VCaP (cell line): ENCODE data around the gene MYH14.

Experiments
- H3K27ac ChIP-seq: fragments of 450-650 bp; 2 replicates; pipeline ENCODE4 v1.5.1; 2017
- TF ChIP-seq, protein P1 (sequence below): fragments of 450-650 bp; conservative IDR thresholded peaks from 2 replicates; pipeline ENCODE4 v1.5.1; 2017; ENCODE audit warnings: mild to moderate bottlenecking, moderate library complexity

Gene MYH14

DNA sequence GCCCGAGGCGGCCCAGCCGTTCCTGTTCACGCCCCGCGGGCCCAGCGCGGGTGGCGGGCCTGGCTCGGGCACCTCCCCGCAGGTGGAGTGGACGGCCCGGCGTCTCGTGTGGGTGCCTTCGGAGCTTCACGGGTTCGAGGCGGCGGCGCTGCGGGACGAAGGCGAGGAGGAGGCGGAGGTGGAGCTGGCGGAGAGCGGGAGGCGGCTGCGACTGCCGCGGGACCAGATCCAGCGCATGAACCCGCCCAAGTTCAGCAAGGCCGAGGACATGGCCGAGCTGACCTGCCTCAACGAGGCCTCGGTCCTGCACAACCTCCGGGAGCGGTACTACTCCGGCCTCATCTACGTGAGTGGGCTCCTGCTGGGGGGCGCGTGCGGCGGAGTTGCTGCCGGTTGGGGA is 7.0 kb downstream of the MYH14 start:
- TF ChIP-seq, protein P1, sequence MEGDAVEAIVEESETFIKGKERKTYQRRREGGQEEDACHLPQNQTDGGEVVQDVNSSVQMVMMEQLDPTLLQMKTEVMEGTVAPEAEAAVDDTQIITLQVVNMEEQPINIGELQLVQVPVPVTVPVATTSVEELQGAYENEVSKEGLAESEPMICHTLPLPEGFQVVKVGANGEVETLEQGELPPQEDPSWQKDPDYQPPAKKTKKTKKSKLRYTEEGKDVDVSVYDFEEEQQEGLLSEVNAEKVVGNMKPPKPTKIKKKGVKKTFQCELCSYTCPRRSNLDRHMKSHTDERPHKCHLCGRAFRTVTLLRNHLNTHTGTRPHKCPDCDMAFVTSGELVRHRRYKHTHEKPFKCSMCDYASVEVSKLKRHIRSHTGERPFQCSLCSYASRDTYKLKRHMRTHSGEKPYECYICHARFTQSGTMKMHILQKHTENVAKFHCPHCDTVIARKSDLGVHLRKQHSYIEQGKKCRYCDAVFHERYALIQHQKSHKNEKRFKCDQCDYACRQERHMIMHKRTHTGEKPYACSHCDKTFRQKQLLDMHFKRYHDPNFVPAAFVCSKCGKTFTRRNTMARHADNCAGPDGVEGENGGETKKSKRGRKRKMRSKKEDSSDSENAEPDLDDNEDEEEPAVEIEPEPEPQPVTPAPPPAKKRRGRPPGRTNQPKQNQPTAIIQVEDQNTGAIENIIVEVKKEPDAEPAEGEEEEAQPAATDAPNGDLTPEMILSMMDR = no peak
- H3K27ac ChIP-seq = no peak overlapping the region

DNA sequence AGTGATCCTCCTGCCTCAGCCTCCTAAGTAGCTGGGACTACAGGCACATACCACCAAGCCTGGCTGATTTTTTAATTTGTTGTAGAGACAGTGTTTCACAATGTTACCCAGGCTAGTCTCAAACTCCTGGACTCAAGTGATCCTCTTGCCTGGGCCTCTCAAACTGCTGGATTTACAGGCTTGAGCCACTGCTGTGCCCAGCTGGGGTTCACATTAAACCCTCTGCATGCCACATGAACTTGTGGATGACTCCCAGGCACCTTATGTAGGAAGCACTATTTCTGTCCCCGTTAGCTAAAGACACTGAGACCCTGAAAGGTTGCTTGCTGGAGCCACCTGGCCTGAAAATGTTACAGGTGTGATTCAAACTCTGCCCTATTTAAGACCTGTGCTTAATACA is 10.5 kb downstream of the MYH14 start:
- TF ChIP-seq, protein P1 = no peak
- no peak overlapping the region for H3K27ac ChIP-seq

DNA sequence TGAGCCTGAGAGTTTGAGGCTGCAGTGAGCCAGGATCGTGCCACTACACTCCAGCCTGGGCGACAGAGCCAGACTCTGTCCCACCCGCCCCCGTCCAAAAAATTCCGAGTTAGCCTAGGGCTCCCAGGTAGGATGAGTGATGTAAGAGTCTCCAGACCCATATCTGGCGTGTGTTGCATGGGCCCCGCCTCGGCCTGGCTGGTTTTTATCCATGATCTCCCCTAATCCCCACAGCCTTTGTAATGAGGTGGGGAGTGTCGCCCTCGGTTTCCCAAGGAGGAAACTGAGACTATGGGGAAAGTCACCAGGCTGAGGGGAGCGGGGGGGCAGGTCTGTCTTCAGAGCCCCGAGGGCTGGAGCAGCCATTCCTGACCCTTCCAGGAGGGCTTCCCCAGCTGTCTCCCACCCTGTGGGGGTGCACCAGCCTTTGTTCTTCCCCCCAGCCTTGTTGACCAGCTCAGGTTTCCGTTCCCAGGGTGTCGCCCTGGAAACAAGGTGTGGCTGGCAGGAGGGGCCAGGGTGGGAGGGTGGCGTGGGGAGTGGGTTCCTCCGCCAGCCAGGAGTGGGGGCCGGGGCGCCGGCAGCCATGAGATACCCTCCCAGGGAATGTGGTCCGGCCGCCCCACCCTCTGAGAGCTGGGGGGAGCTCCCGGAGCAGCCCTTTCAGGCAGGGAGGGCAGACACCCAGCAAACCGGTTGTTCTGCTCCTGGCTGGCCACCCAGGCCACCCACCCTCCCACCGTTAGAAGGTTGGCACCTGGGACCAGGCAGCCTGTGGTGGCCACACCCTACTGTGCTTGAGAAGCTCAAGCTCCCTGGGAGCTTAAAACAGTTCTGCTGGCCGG is 11.5 kb downstream of the MYH14 start:
- TF ChIP-seq, protein P1 = no peak

DNA sequence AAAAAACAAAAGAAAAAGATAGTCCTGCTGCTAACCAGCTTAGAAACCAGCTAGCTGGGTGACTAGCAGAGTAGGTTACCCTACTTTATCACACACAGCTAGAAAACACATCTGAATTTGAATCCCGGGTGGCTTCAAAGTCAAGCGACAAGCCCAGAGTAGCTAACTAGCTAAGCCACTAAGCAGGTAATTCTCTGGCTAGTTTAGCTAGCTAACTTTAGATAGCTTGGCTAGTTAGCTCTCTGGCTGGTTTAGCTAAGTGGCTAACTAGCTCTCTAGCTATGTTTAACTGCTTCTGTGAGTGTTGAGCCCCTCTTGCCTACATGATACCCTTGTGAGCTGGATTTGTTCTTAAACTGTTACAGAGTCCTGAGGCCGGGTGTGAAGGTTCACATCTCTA is 12.4 kb downstream of the MYH14 start:
- no peak overlapping the region for H3K27ac ChIP-seq
- TF ChIP-seq, protein P1 = no peak

More for the DNA sequence above, 11.5 kb downstream of the MYH14 start:
- H3K27ac ChIP-seq = no peak overlapping the region

DNA sequence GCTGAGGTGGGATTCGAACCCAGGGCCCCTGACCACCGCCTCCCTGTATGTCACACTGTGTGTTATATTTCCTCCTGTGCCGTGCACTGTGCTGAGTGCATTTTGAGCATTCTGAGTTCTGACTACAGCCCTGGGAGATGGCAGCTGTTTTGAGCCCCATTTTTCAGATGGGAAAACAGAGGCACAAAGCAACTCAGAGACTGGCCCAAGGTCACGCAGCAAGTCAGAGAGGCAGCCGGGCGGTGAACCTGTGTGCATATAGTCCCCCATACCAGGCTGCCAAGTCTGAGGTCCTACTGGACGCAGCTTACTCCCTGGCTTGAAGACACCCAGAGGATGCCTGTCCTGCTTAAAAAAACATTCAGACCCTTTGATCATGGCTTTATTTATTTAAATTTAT is 17.7 kb downstream of the MYH14 start:
- TF ChIP-seq, protein P1 = no peak
- H3K27ac ChIP-seq = no peak overlapping the region

DNA sequence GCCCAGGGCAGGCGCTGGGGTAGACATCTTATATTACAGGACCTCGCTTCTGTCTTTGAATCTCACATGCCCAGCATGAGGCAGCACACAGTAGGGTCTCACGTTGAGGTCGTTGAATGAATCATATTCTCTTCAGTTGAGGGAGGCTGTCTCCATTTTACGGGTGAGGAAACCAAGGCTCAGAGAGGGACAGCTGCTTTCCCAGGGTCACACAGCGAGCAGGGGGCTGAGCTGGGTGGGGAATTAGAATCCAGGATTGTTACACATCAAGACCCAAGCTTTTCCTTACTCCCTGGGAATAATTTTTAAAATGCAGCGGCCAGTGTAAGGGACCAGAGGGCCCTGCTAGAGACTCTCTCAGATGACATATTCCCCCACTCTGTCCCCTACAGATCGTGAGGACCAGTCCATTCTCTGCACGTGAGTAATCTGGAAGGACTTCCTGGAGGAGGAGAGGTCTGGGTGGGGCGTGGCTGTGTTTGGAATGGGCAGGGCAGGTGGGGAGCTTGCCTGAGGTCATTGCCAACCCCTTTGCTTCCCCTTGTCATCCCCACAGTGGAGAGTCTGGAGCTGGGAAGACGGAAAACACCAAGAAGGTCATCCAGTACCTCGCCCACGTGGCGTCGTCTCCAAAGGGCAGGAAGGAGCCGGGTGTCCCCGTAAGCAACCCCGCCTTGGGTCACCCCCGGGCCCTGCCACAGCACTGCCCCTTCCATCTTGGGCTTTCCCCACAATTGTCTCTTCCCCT is 19.4 kb downstream of the MYH14 start:
- H3K27ac ChIP-seq = no peak overlapping the region
- TF ChIP-seq, protein P1 = no peak

DNA sequence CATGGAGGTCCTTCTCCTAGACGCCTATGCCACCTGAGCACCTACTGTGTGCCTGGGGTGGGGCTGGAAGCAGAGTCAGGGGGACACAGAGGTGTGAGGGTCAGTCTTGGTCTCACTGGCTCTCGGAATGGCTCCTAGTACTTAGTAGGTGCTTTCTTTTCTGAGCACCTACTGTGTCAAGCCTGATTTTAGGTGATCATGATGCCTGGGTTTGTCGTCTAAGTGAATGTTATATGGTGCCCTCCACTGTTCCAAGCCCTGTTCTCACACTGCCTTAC is 20.0 kb downstream of the MYH14 start:
- TF ChIP-seq, protein P1 = no peak
- H3K27ac ChIP-seq = no peak overlapping the region
